Measurements from ENCODE around the gene CALN1.

CALN1 gene

GRCh38 chr7:72042855-72043254 lies 369.3 kb downstream of the CALN1 start:
- no peaks in the 10 kb centered on the region for H3K9me3 ChIP-seq (ENCODE audit: control extremely low read depth in 1 of 5, control insufficient read depth in 4 of 5, insufficient read depth in 2 of 5, low read depth in 1 of 5, low read length in 4 of 5)
- no peaks in the 10 kb centered on the region for H3K27me3 ChIP-seq (replicated peaks in 2 of 5; ENCODE audit: control insufficient read depth in 4 of 5, insufficient read depth in 5 of 5, low read length in 4 of 5)
- ChIA-PET CTCF (interaction anchor here (0.8 to 1.0 kb wide), 2 partner anchors 10 to 24 kb away, joined by 3 read pairs; no protein-coding TSS in a partner anchor), POLR2A (no interaction called here)
- H3K4me3 ChIP-seq (ENCODE audit: control insufficient read depth in 1 of 7, extremely low read depth in 1 of 7, insufficient read depth in 4 of 7, low read depth in 2 of 7, low read length in 6 of 7): no peak overlapping the region
- H3K4me1 ChIP-seq (ENCODE audit: control extremely low read depth in 1 of 4, control insufficient read depth in 4 of 4, insufficient read depth in 4 of 4, low read length in 3 of 4): peaks cover 3 to 45% (median 25%) of the 10 kb centered on the region in 4 experiments
- DNase-seq: no peak
- WGBS (ENCODE audit: insufficient coverage): 33% methylated on average over 1 of the region's 3 CpGs
- H3K36me3 ChIP-seq (ENCODE audit: control insufficient read depth in 4 of 4, insufficient read depth in 4 of 4, low read length in 3 of 4): peaks cover 0 to 13% (median 3%) of the 10 kb centered on the region in 4 experiments
- no peak overlapping the region for H3K27ac ChIP-seq (ENCODE audit: insufficient read depth in 1 of 2, low read depth in 1 of 2, low read length in 2 of 2, poor library complexity in 1 of 2, severe bottlenecking in 2 of 2)

- no peak overlapping the region for H3K27ac ChIP-seq (ENCODE audit: insufficient read depth in 1 of 2, low read depth in 1 of 2, low read length in 2 of 2, poor library complexity in 1 of 2, severe bottlenecking in 2 of 2)
- no peaks in the 10 kb centered on the region for H3K27me3 ChIP-seq (replicated peaks in 2 of 5; ENCODE audit: control insufficient read depth in 4 of 5, insufficient read depth in 5 of 5, low read length in 4 of 5)
- POLR2A ChIA-PET: no interaction called here
- peaks cover 0 to 13% (median 3%) of the 10 kb centered on the region in 4 experiments for H3K36me3 ChIP-seq (ENCODE audit: control insufficient read depth in 4 of 4, insufficient read depth in 4 of 4, low read length in 3 of 4)
- 86% methylated on average over 1 of the region's 2 CpGs for WGBS (ENCODE audit: insufficient coverage)
- peaks cover 3 to 46% (median 32%) of the 10 kb centered on the region in 4 experiments for H3K4me1 ChIP-seq (ENCODE audit: control extremely low read depth in 1 of 4, control insufficient read depth in 4 of 4, insufficient read depth in 4 of 4, low read length in 3 of 4)
- no peak overlapping the region for H3K4me3 ChIP-seq (ENCODE audit: control insufficient read depth in 1 of 7, extremely low read depth in 1 of 7, insufficient read depth in 4 of 7, low read depth in 2 of 7, low read length in 6 of 7)
- DNase-seq: no peak
- H3K9me3 ChIP-seq (ENCODE audit: control extremely low read depth in 1 of 5, control insufficient read depth in 4 of 5, insufficient read depth in 2 of 5, low read depth in 1 of 5, low read length in 4 of 5): peaks cover 0 to 4% (median 2%) of the 10 kb centered on the region in 5 experiments
- CTCF ChIA-PET: no interaction called here
Measured at GRCh38 chr7:72040641-72041040, 371.5 kb downstream of the CALN1 start.

- ChIA-PET POLR2A (no interaction called here), CTCF (interaction anchor here (1.0 to 1.3 kb wide), 3 partner anchors 9 to 295 kb away, joined by 3 to 4 read pairs (median 3); no protein-coding TSS in a partner anchor)
- DNase-seq: peak in 1 of 3 donors; percentile 45
- Histone ChIP-seq H3K4me3 (ENCODE audit: control insufficient read depth in 1 of 7, extremely low read depth in 1 of 7, insufficient read depth in 4 of 7, low read depth in 2 of 7, low read length in 6 of 7) (no peak overlapping the region), H3K27ac (ENCODE audit: insufficient read depth in 1 of 2, low read depth in 1 of 2, low read length in 2 of 2, poor library complexity in 1 of 2, severe bottlenecking in 2 of 2) (no peak overlapping the region), H3K27me3 (replicated peaks in 2 of 5; ENCODE audit: control insufficient read depth in 4 of 5, insufficient read depth in 5 of 5, low read length in 4 of 5) (no peaks in the 10 kb centered on the region), H3K4me1 (ENCODE audit: control extremely low read depth in 1 of 4, control insufficient read depth in 4 of 4, insufficient read depth in 4 of 4, low read length in 3 of 4) (peaks cover 3 to 44% (median 32%) of the 10 kb centered on the region in 4 experiments), H3K36me3 (ENCODE audit: control insufficient read depth in 4 of 4, insufficient read depth in 4 of 4, low read length in 3 of 4) (peaks cover 0 to 12% (median 3%) of the 10 kb centered on the region in 4 experiments), H3K9me3 (ENCODE audit: control extremely low read depth in 1 of 5, control insufficient read depth in 4 of 5, insufficient read depth in 2 of 5, low read depth in 1 of 5, low read length in 4 of 5) (peaks cover 0 to 4% (median 2%) of the 10 kb centered on the region in 5 experiments)
- no CpG with 5 or more reads among the region's 1 CpG for WGBS (ENCODE audit: insufficient coverage)
Measured at GRCh38 chr7:72039460-72039859, 372.7 kb downstream of the CALN1 start.

GRCh38 chr7:72038022-72038732 lies 374.0 kb downstream of the CALN1 start:
- CTCF ChIA-PET: interaction anchor here (0.9 kb wide), 1 partner anchor 14 kb away, joined by 3 read pairs; no protein-coding TSS in a partner anchor
- Histone ChIP-seq H3K27me3 (replicated peaks in 2 of 5; ENCODE audit: control insufficient read depth in 4 of 5, insufficient read depth in 5 of 5, low read length in 4 of 5) (no peaks in the 10 kb centered on the region), H3K27ac (ENCODE audit: insufficient read depth in 1 of 2, low read depth in 1 of 2, low read length in 2 of 2, poor library complexity in 1 of 2, severe bottlenecking in 2 of 2) (no peak overlapping the region), H3K4me3 (ENCODE audit: control insufficient read depth in 1 of 7, extremely low read depth in 1 of 7, insufficient read depth in 4 of 7, low read depth in 2 of 7, low read length in 6 of 7) (no peak overlapping the region), H3K9me3 (ENCODE audit: control extremely low read depth in 1 of 5, control insufficient read depth in 4 of 5, insufficient read depth in 2 of 5, low read depth in 1 of 5, low read length in 4 of 5) (peaks cover 0 to 4% (median 2%) of the 10 kb centered on the region in 5 experiments), H3K36me3 (ENCODE audit: control insufficient read depth in 4 of 4, insufficient read depth in 4 of 4, low read length in 3 of 4) (peaks cover 0 to 10% (median 3%) of the 10 kb centered on the region in 4 experiments), H3K4me1 (ENCODE audit: control extremely low read depth in 1 of 4, control insufficient read depth in 4 of 4, insufficient read depth in 4 of 4, low read length in 3 of 4) (peaks cover 3 to 48% (median 34%) of the 10 kb centered on the region in 4 experiments)
- POLR2A ChIA-PET: interaction anchor here (1.2 kb wide), 1 partner anchor 50 kb away, joined by 3 read pairs; no protein-coding TSS in a partner anchor
- WGBS (ENCODE audit: insufficient coverage): 60% methylated on average over 3 of the region's 5 CpGs
- peak in 1 of 3 donors; percentile 18 for DNase-seq

- no peak overlapping the region for H3K4me3 ChIP-seq (ENCODE audit: control insufficient read depth in 1 of 7, extremely low read depth in 1 of 7, insufficient read depth in 4 of 7, low read depth in 2 of 7, low read length in 6 of 7)
- no peak overlapping the region for H3K27ac ChIP-seq (ENCODE audit: insufficient read depth in 1 of 2, low read depth in 1 of 2, low read length in 2 of 2, poor library complexity in 1 of 2, severe bottlenecking in 2 of 2)
- H3K36me3 ChIP-seq (ENCODE audit: control insufficient read depth in 4 of 4, insufficient read depth in 4 of 4, low read length in 3 of 4): peaks cover 0 to 10% (median 2%) of the 10 kb centered on the region in 4 experiments
- peaks cover 0 to 4% (median 2%) of the 10 kb centered on the region in 5 experiments for H3K9me3 ChIP-seq (ENCODE audit: control extremely low read depth in 1 of 5, control insufficient read depth in 4 of 5, insufficient read depth in 2 of 5, low read depth in 1 of 5, low read length in 4 of 5)
- ChIA-PET POLR2A (interaction anchor here (1.2 kb wide), 1 partner anchor 49 kb away, joined by 3 read pairs; no protein-coding TSS in a partner anchor), CTCF (interaction anchor here (0.9 kb wide), 1 partner anchor 15 kb away, joined by 3 read pairs; no protein-coding TSS in a partner anchor)
- WGBS (ENCODE audit: insufficient coverage): 40% methylated on average over 1 of the region's 2 CpGs
- DNase-seq: peak in 1 of 3 donors; percentile 15
- peaks cover 3 to 49% (median 29%) of the 10 kb centered on the region in 4 experiments for H3K4me1 ChIP-seq (ENCODE audit: control extremely low read depth in 1 of 4, control insufficient read depth in 4 of 4, insufficient read depth in 4 of 4, low read length in 3 of 4)
- H3K27me3 ChIP-seq (replicated peaks in 2 of 5; ENCODE audit: control insufficient read depth in 4 of 5, insufficient read depth in 5 of 5, low read length in 4 of 5): no peaks in the 10 kb centered on the region
Measured at GRCh38 chr7:72037516-72037915, 374.6 kb downstream of the CALN1 start.

- POLR2A ChIA-PET: no interaction called here
- peaks cover 0 to 2% (median 0%) of the 10 kb centered on the region in 4 experiments for H3K36me3 ChIP-seq (ENCODE audit: control insufficient read depth in 4 of 4, insufficient read depth in 4 of 4, low read length in 3 of 4)
- CTCF ChIA-PET: interaction anchor here (1.1 kb wide), 2 partner anchors 10 to 283 kb away, joined by 3 read pairs; no protein-coding TSS in a partner anchor
- H3K4me3 ChIP-seq (ENCODE audit: control insufficient read depth in 1 of 7, extremely low read depth in 1 of 7, insufficient read depth in 4 of 7, low read depth in 2 of 7, low read length in 6 of 7): no peak overlapping the region
- WGBS (ENCODE audit: insufficient coverage): 100% methylated on average over 1 of the region's 1 CpG
- H3K27ac ChIP-seq (ENCODE audit: insufficient read depth in 1 of 2, low read depth in 1 of 2, low read length in 2 of 2, poor library complexity in 1 of 2, severe bottlenecking in 2 of 2): no peak overlapping the region
- H3K4me1 ChIP-seq (ENCODE audit: control extremely low read depth in 1 of 4, control insufficient read depth in 4 of 4, insufficient read depth in 4 of 4, low read length in 3 of 4): peaks cover 3 to 41% (median 25%) of the 10 kb centered on the region in 4 experiments
- H3K27me3 ChIP-seq (replicated peaks in 2 of 5; ENCODE audit: control insufficient read depth in 4 of 5, insufficient read depth in 5 of 5, low read length in 4 of 5): no peaks in the 10 kb centered on the region
- peaks cover 0 to 4% (median 2%) of the 10 kb centered on the region in 5 experiments for H3K9me3 ChIP-seq (ENCODE audit: control extremely low read depth in 1 of 5, control insufficient read depth in 4 of 5, insufficient read depth in 2 of 5, low read depth in 1 of 5, low read length in 4 of 5)
- DNase-seq: peak; percentile 31 to 85 (median 72)
Measured at GRCh38 chr7:72035266-72035665, 376.9 kb downstream of the CALN1 start.

- DNase-seq: peak in 1 of 3 donors; percentile 40
- Histone ChIP-seq H3K27me3 (replicated peaks in 2 of 5; ENCODE audit: control insufficient read depth in 4 of 5, insufficient read depth in 5 of 5, low read length in 4 of 5) (no peaks in the 10 kb centered on the region), H3K9me3 (ENCODE audit: control extremely low read depth in 1 of 5, control insufficient read depth in 4 of 5, insufficient read depth in 2 of 5, low read depth in 1 of 5, low read length in 4 of 5) (peaks cover 0 to 6% (median 4%) of the 10 kb centered on the region in 5 experiments), H3K36me3 (ENCODE audit: control insufficient read depth in 4 of 4, insufficient read depth in 4 of 4, low read length in 3 of 4) (peaks cover 0 to 15% (median under 1%) of the 10 kb centered on the region in 4 experiments), H3K4me3 (ENCODE audit: control insufficient read depth in 1 of 7, extremely low read depth in 1 of 7, insufficient read depth in 4 of 7, low read depth in 2 of 7, low read length in 6 of 7) (no peak overlapping the region), H3K4me1 (ENCODE audit: control extremely low read depth in 1 of 4, control insufficient read depth in 4 of 4, insufficient read depth in 4 of 4, low read length in 3 of 4) (peaks cover 0 to 25% (median 9%) of the 10 kb centered on the region in 4 experiments), H3K27ac (ENCODE audit: insufficient read depth in 1 of 2, low read depth in 1 of 2, low read length in 2 of 2, poor library complexity in 1 of 2, severe bottlenecking in 2 of 2) (no peak overlapping the region)
- ChIA-PET POLR2A (no interaction called here), CTCF (interaction anchor here (1.1 kb wide), 1 partner anchor 123 kb away, joined by 3 read pairs; no protein-coding TSS in a partner anchor)
- no CpG with 5 or more reads among the region's 1 CpG for WGBS (ENCODE audit: insufficient coverage)
Measured at GRCh38 chr7:72032934-72033333, 379.2 kb downstream of the CALN1 start.
